GM19025 (cell line): ENCODE results near the gene ARHGEF10L.

ENCODE experiments used
- ATAC-seq: cut with Tn5 transposase; IDR thresholded peaks from one replicate; pipeline ENCODE4 v1.9.1; 2021; ENCODE audit warnings: mild to moderate bottlenecking, low read depth, moderate library complexity; ENCODE audit not compliant: unreplicated experiment

The ARHGEF10L gene

DNA sequence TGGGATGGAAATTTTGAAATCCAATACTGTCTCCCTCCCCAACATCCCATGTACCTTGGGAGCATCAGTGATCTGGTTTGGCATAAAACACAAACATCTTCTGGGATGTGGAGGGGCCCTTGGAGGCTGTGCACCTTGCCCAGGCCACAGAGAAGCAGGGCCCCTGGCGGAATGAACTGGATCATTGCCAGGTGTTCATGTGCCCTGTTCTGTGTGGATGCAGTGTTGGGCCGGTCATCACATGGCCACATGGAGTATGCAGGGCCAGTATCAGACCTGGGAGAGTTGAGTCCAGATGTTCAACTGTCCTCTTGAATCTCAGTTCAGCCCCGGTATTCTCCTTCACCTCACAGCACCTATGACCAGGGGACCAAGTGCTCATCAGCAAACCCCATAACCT, 26.9 kb downstream of the ARHGEF10L start:
- ATAC-seq = no peak

DNA sequence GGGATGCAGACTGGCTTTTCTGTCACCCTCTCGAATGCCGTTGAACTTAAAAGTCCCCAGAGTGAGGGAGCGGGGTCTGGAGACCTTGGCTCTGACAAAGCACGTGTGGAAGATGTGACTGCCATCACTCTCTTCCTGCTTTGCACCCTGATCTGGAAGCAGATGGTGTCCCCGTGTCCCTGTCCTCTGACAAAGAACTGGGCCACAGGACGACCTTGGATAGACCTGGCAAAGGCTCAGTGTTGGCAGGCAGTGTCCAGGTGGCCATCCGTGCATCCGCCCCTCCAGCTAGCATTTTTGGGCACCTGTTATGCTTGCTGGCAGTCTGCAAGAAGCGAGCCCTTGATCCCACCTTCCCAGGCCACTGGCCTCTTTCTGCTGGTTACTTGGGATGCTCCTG, 27.4 kb downstream of the ARHGEF10L start:
- ATAC-seq = no peak

DNA sequence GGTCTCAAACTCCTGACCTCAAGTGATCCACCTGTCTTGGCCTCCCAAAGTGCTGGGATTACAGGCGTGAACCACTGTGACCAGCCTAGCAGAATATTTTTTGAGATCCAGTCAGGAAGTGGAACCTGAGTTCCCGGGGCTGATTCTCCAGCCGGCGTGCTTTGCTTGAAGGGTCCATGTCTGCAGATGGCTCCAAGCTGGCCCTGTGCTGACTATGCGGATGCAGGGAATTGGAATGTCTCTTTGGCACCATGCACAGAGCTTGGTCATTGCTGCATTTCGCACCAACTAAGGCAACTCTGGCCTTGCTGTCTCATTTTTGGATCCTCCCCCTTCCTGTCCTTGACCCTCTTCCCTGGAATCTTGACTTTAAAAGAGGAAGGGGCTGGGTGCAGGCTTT, 28.1 kb downstream of the ARHGEF10L start:
- ATAC-seq = no peak

DNA sequence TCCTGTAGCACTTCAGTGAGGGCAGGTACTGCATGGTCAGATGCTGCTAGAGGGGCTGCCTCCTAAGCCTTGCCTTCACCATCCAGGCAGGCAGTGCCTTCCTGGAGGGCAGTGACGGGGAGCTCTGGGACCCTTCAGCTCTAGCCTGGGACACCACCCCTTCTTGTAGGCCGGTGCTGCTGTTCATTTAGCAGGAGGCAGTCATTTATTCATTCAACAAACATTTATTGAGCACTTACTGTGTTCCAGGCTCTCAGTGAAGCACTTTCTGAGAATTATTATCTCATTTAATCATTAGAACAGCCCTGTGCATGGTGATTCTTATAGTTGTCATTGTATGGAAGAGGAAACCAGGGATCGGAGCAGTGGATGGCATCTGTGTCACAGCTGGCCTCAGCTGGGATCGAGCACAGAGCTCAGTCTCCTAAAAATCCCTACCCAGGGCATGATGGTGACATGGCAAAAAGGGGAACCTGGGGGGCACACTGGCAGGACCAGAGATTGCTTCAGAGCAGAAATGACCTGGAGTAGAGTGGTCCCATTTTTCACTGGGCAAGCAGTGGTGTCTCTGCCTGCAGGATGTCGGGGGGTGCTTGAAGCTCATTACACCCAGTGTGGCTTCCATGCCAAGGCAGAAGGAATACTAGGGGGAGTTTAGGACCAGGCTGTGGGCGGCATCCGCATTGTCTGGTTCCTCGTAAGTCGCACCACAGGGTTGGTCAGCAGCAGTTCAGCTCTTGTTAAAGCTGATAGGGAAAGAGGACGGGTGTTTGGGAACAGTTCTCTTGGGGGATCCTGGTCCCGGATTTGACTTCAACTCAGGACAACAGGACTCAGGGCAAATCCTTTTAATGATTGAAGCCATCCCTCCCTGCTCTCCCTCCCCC, 28.8 kb downstream of the ARHGEF10L start:
- no peak for ATAC-seq

DNA sequence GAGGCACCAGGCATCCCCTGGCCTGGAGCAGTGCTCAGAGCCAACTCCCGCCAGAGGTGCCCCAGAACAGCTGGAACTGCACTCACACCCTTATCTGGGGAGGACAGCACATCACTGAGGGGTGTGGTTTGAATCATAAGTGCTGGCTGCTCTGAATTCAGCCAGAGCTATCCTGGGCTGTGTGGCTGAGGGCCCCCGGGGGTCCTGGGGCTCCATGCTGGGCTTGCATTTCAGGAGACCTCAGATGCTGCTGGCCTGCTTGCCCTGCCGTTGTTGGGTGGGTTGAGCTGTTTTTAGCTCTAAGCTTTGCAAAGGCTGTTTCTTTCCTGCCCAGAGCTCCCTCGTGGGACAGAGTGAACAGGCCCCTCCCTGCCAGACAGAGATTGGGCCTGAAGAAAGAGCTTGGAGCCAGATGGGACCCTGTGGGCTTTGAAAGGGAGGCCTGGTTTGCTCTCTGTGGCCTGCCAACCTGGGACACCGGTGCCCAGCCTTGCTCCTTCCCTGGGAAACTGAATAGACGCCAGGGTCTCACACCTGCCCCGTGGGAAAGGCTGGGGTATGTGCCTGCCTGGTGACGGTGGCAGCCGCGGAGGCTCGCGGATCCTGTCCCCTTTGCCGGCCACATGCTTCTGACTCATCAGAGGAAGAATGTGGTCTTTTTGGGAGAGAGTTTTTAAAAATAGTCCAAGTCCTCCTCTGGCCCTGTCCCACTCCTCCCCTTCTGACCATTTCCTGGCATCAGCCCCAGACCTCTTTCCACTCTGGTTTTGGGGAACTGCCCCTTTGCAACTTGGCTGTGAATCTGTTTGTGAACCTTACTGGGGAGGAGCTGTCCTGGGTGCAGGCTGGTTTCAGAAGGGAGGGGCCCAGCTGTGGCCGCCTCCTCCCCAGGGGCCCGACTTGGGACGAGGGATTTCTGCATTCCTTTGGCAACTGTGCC, 30.0 kb downstream of the ARHGEF10L start:
- ATAC-seq = no peak

DNA sequence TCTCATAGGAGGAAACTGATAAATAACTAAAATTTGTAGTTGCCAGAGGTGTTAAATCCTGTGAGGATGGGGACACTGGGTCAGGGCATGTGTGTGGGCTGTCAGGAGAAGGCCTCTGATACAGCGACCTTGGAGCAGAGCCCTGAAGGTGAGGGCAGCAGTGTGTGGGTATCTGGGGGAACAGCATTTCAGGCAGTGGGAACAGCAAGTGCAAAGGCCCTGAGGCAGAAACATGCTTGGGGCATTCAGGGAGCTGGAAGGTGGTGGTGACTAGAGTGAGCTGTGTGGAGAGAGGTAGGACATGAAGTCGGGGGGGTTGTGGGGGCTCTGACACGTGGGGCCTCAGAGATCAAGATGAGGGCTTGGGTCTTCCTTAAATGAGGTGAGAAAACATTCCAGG, 30.7 kb downstream of the ARHGEF10L start:
- ATAC-seq = no peak

DNA sequence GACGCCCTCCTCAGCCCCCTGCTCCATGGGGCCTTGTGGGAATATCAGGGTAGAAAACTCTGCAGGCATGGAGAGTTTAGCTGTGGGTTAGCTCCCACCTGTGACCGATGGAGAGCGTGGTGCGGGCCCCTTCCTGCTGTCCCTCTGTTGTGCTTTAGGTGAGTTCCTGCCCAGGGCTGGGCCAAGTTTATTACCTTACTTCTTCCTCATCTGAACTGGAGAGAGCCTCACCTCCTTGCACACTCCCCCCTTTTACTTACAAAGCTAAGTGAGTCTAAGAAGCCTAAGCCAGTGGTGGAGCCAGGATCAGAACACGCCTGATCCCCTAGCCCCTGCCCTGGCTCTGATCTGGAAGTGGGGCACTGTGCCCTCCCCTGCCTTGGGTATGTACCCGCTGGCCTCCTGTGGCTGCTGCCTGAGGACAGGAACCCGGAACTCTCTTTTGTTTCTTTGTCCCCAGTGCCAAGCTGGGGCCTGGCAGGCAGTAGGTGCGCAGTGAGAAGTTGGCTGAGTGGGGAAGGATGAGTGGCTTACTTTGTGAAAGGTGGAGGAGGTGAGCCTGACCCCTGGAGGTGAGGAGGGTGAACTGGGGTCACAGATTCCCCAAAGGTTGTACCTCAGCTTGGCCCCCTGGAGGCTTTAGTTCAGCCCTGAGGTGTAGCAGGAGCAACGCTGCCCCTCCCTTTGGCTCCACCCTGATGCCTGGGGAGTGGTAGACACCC, 32.9 kb downstream of the ARHGEF10L start:
- ATAC-seq = no peak

DNA sequence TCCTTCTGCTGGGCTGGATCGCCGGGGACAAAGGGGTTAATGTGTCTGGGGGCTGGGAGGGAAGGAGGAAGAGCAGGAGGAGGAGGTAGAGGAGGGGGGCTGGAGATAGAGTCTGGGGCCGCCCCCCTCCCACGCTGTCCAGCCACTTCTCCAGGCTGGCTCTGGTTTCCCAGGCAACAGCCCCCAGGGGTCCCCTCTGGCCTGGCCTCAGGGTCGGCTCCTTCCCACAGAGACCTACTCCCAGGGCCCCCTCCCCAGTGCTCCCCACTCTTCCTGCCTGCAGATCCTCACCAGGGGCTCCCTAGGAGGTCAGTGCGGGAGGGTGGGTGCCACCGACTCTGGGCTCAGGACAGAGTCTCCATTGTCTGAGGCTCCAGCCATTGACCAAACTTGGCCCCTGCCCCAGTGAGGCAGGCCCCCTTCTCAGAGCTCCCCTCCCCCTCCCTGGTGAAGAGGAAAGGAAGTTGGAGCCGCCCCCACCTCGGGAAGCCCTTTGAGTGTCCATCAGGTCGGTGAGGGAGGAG, 34.1 kb downstream of the ARHGEF10L start:
- ATAC-seq = no peak

DNA sequence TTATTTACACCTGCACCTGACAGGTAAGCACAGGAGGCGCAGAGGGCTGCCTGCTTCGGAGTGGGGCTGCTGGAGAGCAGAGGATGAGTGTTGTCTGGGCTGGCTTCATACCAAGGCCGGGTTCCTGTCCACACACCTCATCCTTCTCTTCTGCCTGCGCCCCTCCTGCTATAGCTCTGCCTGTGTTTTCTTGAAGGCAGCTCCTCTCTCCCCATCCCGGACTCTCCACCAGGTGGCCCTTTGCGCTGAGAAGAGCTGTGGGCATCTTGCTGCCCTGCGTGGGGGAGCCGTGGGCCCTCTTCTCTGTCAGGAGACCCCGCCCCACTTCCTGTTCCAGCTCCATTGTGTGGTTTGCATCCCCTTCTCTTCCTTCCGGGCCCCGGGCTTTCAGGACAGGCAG, 35.0 kb downstream of the ARHGEF10L start:
- ATAC-seq = no peak

DNA sequence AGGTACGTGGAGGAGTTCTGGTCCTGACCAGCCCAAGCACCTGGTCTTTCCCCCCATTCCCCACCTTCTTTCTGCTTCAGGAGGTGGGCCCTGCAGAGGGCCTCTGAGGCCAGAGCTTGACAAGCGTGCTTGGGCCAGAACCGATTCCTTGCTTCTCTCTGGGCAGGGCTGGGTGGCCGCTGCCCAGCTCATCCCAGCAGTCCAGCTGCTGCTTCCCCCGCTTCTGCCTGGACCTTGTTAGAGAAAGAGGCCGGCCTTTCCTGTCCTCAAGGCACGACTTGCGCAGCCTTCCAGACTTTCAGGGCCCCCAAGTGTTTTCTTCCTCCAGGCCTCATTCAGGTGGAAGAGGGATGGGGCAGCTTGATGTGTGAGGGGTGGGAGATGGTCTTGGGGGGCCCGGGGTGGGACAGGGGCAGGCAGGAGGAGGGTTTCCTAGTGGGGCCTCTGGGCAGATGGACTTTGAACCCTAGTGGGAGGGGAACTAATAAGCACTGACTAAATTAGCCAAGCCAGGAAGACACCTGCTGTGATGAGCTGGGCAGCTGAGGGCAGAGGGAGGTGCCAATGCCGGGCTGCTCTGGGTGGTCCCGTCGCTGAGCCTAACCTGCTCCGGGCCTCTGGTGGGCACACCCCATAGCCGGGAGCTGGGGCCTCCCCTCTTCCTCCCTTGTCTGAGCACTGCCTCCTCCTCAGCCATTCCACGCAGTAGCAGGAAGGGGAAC, 36.5 kb downstream of the ARHGEF10L start:
- ATAC-seq = no peak

DNA sequence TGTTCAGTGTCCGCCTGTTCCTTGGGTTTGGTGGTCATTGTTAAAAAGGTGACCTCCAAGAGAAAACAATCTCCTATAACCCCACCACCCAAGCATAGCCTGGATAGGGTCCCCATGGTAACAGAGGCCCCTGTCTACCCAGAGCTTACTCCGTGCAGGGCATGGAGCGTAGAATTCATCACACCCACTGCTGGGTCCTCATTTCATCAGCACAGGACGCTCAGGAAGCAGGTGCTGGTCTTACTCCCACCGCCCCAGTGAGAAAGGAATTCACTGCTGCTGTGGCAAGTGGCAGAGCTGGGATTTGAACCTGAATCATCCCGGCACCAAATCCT, 37.0 kb downstream of the ARHGEF10L start:
- ATAC-seq = no peak

DNA sequence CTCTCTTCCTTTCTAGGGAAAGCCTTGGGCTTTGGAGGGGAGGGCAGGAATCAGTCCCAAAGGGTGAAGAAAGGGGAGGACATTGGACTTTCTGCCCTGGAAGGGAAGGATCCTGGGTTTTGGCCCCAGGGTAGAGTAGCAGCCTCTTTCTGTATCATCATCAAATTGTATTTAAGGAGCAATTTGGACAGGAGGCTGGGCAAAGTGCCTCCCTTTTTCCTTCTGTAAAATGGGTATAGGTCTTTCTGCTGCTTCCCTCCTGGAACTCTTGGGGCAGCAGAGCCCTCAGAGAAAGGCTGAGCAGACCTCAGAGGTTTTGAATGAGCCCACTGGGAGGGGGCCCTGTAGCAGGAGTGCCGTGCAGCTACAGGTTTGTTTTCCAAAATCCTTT, 38.4 kb downstream of the ARHGEF10L start:
- no peak for ATAC-seq

DNA sequence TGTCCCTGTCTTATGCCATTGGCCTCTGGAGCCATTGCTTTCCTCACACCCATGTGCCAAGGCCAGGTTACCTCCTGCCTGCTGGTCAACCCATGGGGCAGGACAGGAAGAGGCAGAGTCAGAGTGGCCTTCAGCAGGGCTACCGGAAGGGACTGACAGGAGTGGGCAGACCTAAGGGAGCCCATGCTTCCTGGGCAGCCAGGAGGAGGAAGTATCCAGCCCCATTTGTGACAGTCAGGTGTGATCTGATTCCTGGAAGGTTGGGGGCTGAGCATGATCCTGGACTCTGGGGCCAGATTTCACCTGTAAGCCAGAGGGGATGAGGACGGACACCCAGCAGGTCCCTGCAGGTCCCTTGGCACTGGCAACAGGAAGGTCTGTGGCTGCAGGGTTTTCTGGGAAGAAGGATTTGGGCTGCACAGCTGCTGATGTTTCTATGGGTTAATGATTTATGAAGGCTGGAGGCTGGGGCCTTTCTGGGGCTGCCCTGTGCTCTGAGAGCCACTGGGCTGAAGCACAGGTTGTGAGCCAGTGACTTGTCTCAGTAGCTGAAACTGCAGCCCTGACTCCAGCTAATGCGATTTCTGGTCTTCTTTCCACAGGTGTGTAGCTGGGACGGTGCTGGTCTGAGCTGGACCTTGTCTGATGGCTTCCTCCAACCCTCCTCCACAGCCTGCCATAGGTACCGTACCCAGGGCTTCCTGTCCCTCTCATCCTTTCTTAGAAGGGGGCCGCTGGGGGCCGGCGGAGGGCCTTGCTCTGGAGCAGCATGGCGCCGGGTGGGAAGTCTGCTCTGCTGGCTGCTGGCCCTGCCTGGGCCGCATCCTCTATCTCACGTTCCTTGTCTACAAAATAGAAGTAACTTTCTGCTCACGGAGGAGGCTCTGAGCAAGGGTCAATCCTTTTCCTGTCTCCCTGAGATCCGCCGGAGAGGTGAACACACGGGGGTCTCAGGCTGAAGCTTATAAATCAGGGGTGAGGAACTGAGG, 40.7 kb downstream of the ARHGEF10L start:
- ATAC-seq = no peak

DNA sequence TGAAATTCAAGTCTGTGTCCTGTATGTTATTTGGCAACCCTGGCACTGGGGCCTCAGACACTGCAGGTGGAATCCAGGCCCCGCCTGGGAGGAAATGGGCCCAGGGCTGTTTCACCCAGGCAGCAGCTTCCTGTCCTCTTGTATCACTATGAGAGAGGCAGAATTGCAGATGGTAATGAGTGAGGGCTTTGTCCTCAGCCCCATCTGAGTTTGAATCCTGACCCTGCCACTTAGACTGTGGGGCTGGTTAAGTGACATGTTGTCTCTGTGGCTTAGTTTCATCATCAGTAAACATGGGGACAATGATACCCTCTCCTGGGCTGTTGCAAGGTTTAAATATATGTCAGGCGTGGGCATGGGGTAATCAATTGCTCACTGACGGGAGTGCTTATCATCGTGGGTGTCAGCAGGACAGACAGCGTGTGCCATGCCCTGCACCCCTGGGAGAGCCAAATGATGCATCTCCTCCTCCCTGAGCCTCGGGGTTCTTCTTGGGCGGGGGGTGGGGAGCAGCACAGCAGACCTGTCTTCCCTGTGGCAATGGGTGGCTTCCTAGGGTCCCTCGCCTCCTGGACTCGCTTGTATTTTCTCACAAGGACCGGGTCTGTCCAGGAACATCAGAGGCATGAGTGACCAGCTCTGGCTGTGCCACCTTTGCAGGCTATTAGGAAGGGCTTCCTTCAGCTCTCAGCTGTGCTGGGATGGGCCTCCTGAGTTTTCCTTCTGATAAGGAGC, 42.1 kb downstream of the ARHGEF10L start:
- ATAC-seq = no peak

DNA sequence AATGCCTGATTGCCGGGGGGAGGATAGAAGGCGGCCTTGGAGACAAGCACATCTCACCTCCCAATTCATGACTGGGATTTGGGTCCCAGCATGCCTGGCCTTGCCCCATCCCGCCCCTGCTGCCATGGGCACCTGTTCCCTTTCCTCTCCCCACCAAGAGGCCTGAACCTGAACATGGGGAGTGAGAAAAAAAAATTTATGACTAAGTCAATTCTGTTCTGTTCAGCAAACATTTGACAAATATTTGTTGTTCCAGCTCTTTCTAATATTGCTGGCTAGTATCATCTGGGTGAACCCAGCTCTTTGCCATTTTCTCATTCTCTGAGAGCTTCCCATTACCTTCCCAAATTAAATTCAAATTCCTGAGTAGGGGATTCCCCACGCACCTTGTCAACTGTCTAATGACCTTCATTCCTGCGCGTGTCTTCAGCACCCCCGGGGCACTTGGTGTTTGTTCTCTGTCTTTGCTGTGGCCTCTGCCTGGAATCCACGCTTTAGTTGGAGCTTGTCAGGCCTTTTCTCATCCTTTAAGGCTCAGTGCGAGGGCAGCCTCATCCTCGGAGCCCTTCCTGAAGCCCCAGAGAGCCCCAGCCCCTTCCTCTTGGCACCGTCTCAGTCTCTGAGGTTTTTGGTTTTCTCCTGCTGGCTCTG, 42.8 kb downstream of the ARHGEF10L start:
- ATAC-seq = no peak

DNA sequence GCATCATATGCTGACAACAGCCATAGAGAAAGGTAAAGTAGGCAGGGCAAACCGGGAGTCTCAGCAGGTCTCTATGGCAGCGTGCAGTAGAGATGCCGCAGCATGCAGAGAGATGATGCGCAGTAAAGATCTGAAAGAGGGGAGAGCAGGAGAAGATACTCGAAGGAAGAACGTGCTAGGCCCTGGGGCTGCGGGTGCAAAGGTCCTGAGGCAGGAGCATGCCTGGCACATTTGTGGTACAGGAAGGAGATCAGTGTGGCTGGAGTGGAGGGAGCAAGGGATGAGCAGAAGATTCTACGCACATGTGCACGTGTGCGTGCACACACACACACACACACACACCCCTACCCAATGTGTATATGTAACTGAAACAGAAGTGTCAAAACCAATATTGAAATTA, 45.0 kb downstream of the ARHGEF10L start:
- ATAC-seq = no peak

DNA sequence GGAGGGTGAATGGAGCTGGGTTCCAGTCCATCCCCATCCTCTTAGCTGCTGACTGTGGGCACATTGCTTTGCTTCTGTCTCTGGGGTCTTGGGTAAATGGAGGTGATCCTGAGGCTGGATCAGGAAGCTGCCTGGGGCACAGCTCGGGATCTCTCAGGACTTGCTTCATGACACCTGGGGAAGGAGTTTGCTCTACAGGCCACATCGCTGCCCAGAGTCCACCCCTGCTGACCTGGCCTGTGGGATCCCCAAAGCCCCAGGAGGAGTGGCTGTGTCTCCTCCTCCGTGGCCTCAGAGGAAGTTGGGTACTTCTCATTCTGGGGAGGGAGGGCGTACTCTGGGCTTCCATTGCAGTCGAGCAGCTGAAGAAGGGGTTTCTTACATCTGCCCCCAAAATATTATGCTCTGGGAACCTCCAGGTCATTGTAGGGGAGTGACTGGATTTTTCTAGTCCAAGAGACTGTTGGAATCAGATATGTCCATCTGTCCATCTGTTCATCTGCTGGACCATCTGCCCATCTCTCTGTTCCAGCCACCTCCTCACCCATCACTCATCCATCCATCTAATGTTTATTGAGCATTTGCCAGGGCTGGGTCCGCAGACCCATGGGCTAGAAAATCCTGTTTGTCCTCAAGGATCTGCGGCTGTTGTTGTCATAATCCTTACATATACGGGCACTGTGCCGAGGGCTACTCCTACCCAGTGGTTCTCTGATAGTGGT, 45.9 kb downstream of the ARHGEF10L start:
- ATAC-seq = no peak
